WTC11 (cell line): Measurements from ENCODE around the gene LMOD3.

Experiments
- GTF2I ChIP-seq: fragments of 250-450 bp; sonication (Bioruptor Pico); conservative IDR thresholded peaks from 2 replicates; pipeline ENCODE4 v1.4.0; 2021; ENCODE audit warnings: mild to moderate bottlenecking
- MXD4 ChIP-seq: fragments of 250-450 bp; sonication (Bioruptor Pico); IDR thresholded peaks from 2 replicates; pipeline ENCODE4 v1.8.0; 2021; ENCODE audit warnings: mild to moderate bottlenecking, moderate library complexity, borderline replicate concordance
- ZNF423 ChIP-seq: fragments of 250-450 bp; sonication (Bioruptor Pico); IDR thresholded peaks from 2 replicates; pipeline ENCODE4 v2.1.2; 2022; ENCODE audit warnings: mild to moderate bottlenecking, moderate library complexity
- TF ChIP-seq, protein P1 (sequence below): fragments of 200-600 bp; IDR thresholded peaks from 2 replicates; pipeline ENCODE4 v1.8.0; 2022; ENCODE audit warnings: antibody characterized with exemption
- TF ChIP-seq, protein P2 (sequence below): sonication (generic); formaldehyde crosslinking; IDR thresholded peaks from 2 replicates; pipeline ENCODE4 v1.8.0; 2022; ENCODE audit warnings: mild to moderate bottlenecking, missing genetic modification reagents
- TF ChIP-seq, protein P3 (sequence below): sonication (generic); formaldehyde crosslinking; conservative IDR thresholded peaks from 2 replicates; pipeline ENCODE4 v1.8.1; 2022; ENCODE audit warnings: mild to moderate bottlenecking, missing genetic modification reagents
- TF ChIP-seq, protein P4 (sequence below): sonication (generic); formaldehyde crosslinking; IDR thresholded peaks from 2 replicates; pipeline ENCODE4 v1.8.0; 2023; ENCODE audit warnings: mild to moderate bottlenecking, missing genetic modification reagents

DNA sequence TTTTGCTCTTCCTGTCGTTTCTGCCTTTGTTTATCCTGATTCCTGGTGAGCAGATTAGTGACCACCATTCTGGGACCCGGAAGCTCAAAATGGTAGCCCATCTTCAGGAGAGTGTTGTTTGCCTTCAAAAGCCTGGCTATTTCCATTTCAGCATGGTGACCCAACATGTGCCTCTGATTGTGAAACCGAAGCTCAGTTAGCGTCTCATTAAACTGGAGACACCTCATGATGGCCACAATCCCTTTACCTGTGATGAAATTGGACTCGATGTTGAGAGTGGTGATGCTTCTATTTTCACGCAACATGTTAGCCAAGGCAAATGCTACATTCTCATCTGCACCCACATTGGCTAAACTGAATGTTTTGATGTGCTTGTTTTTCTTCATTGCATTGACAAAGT is 3.3 kb downstream of the LMOD3 start:
- TF ChIP-seq, protein P1, sequence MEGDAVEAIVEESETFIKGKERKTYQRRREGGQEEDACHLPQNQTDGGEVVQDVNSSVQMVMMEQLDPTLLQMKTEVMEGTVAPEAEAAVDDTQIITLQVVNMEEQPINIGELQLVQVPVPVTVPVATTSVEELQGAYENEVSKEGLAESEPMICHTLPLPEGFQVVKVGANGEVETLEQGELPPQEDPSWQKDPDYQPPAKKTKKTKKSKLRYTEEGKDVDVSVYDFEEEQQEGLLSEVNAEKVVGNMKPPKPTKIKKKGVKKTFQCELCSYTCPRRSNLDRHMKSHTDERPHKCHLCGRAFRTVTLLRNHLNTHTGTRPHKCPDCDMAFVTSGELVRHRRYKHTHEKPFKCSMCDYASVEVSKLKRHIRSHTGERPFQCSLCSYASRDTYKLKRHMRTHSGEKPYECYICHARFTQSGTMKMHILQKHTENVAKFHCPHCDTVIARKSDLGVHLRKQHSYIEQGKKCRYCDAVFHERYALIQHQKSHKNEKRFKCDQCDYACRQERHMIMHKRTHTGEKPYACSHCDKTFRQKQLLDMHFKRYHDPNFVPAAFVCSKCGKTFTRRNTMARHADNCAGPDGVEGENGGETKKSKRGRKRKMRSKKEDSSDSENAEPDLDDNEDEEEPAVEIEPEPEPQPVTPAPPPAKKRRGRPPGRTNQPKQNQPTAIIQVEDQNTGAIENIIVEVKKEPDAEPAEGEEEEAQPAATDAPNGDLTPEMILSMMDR = no peak
- TF ChIP-seq GTF2I (CRISPR knock-in tag) = no peak
- TF ChIP-seq, protein P2, sequence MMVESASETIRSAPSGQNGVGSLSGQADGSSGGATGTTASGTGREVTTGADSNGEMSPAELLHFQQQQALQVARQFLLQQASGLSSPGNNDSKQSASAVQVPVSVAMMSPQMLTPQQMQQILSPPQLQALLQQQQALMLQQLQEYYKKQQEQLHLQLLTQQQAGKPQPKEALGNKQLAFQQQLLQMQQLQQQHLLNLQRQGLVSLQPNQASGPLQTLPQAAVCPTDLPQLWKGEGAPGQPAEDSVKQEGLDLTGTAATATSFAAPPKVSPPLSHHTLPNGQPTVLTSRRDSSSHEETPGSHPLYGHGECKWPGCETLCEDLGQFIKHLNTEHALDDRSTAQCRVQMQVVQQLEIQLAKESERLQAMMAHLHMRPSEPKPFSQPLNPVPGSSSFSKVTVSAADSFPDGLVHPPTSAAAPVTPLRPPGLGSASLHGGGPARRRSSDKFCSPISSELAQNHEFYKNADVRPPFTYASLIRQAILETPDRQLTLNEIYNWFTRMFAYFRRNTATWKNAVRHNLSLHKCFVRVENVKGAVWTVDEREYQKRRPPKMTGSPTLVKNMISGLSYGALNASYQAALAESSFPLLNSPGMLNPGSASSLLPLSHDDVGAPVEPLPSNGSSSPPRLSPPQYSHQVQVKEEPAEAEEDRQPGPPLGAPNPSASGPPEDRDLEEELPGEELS (CRISPR knock-in tag) = no peak
- no peak for TF ChIP-seq MXD4 (CRISPR knock-in tag)
- TF ChIP-seq, protein P3, sequence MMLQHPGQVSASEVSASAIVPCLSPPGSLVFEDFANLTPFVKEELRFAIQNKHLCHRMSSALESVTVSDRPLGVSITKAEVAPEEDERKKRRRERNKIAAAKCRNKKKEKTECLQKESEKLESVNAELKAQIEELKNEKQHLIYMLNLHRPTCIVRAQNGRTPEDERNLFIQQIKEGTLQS = no peak
- TF ChIP-seq, protein P4, sequence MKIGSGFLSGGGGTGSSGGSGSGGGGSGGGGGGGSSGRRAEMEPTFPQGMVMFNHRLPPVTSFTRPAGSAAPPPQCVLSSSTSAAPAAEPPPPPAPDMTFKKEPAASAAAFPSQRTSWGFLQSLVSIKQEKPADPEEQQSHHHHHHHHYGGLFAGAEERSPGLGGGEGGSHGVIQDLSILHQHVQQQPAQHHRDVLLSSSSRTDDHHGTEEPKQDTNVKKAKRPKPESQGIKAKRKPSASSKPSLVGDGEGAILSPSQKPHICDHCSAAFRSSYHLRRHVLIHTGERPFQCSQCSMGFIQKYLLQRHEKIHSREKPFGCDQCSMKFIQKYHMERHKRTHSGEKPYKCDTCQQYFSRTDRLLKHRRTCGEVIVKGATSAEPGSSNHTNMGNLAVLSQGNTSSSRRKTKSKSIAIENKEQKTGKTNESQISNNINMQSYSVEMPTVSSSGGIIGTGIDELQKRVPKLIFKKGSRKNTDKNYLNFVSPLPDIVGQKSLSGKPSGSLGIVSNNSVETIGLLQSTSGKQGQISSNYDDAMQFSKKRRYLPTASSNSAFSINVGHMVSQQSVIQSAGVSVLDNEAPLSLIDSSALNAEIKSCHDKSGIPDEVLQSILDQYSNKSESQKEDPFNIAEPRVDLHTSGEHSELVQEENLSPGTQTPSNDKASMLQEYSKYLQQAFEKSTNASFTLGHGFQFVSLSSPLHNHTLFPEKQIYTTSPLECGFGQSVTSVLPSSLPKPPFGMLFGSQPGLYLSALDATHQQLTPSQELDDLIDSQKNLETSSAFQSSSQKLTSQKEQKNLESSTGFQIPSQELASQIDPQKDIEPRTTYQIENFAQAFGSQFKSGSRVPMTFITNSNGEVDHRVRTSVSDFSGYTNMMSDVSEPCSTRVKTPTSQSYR = no peak
- no peak for TF ChIP-seq ZNF423 (CRISPR knock-in tag)
